Stimulated activated CD8-positive, alpha-beta memory T cell treated with anti-CD3 and anti-CD28 coated beads, Interleukin-7, amount 100 ng/mL, for 48 hours (primary cell): ENCODE results near the gene SCN2B.

ENCODE experiments used
- DNase-seq, 2 donors: peaks; one replicate each; pipeline ENCODE4 v3.0.0-alpha.2; 2020; ENCODE audit warnings: low read depth in 1 of 2; ENCODE audit errors: extremely low read depth in 1 of 2

SCN2B gene

DNA sequence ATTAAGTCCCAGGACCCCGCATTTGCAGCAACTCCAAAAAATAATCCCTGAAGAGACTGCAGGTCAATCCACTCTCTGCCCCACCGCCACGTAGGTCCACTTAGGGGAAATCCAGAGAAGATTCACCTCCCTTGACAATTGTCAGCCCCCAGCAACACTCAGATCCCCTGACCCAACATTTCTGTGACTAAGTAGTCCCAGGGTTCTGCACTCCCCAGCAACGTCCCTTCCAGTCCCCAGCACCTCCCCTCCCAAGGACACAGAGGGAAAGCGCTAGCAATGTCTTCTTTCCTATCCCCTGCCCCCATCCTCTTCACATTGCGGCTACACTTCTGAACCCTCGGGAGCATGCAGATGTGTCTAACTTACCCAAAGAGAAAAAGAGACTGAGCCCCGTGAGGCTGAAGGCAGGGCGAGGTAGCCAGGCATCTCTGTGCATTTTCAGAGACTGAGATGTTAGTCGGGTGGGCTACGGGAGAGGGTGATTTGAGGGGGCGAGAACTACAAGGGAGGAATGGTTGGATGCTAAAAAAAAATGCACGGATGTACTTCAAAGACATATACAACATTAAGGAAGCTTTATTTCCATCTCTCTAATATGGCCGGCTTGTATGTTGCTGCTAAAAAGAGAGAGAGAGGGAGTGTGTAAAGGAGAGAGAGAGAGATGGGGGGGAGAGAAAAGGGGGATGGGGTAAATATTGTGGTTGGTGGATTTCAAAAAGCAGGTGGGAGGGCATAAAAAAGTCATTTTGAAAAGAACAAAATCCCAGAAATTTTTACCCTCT lies at the start of gene SCN2B:
TSS of gene SCN2B (minus strand) at position 647 of the 785 bp plus-strand sequence. CDS start at position 439, 208 bp downstream.
- DNase-seq, result no peak

DNA sequence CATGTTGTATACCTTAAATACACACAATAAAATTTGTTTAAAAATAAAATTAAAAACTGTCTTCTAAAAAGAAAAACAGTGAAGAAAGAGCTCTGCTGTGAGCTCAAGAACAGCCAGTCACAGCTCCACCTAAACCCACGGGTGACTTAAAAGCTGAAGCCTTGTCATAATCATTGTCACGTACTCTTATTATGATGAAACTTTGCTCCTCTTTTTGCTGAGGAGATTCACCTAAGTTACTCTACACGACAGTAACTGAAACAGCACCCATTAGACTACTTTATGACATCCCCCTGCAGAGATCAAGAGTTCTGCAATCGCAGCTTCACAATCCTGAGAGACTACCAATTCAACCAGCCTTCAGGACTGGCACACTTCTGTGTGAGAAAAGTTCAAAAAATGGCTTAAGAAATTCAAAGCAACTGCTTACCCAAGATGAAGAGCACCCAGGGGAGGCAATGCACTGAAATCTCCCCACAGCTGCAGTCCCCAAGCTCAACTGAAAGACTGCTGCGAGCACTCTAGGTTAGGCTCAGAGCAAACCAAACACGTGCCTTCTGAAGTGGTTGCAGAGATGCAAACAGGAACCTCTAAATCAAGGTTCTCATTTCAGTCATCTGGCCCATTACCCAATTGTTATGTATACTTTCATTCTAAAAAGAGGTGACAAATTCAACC lies 48.2 kb upstream of the SCN2B start, which contains the start of gene JAML:
TSS of gene JAML (minus strand) at position 501 of the 678 bp plus-strand sequence. CDS start 10,145 bp downstream, outside the sequence.
- DNase-seq, result no peak

DNA sequence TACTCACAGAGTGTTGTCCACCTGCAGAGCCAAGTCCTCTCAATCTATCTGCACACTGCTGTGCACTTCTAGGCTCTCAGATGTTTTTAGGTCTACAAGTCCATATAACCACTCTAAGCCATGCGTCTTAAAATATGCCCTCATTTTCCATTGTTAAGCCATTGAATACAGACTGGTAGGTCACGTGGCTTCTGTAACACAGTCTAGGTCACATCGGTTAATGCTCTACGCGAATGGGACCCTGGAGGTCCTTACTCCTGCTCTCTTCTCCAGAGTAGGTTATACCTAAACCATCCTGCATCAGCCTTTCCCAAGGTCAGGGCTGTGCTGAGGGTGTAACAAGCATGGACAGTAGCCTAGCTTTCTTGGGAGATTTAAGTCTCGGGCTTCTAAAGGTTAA lies 47.6 kb upstream of the SCN2B start:
- no peak for DNase-seq

GRCh38 chr11:118223570-118223969 lies 47.1 kb upstream of the SCN2B start:
- no peak for DNase-seq

DNA sequence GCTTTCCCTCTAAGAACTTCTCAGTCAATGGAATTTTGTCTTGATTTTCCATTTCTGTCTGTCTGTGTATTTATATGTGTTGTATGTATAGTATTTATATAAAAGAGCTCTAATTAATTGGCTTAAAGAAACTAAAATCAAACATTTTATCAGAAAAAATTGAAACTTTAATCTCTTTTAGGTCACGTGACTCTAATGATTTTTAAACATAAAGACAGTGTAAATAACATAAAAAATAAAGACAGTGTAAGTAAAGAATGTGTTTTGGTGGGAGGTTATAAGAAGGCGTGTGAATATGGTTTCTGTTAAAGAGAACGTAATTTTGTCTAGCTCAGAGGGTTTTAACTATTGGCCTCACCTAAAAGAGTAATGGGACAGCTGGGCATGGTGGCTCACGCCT lies 46.0 kb upstream of the SCN2B start:
- no peak for DNase-seq

DNA sequence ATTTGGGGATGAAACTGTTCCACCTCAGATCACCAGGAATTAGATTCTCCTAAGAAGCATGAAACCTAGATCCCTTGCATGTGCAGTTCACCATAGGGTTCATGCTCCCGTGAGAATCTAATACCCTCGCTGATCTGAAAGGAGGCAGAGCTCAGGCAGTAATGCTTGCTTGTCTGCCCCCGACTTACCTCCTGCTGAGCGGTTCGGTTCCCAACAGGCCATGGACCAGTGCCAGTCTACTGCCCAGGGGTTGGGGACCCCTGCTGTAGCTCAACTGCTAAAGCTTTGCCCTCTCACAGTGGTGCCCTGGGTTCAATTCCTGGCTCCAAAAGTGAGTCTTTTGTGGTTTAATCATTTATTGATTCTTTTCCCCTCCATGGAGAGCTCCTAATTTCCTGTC lies 45.0 kb upstream of the SCN2B start:
- DNase-seq, result no peak

- DNase-seq, result no peak
Observed at GRCh38 chr11:118219732-118220131, 43.3 kb upstream of the SCN2B start.

DNA sequence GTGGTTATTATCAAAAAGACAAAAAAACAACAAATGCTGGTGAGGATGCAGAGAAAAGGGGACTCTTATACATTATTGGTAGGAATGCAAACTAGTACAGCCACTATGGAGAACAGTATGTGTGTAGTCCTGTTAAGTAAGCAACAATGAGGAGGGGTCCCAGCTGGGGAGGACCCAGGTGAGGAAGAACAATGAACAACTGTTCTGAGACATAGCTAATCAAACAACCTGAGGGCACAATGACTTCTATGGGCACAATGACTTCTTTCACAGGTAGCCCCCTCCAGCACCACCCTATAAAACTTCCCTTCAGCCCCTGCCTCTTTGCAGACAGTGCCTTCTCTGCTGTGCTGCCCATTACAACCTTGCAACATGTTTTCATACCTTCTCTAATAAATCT lies 42.8 kb upstream of the SCN2B start:
- no peak for DNase-seq

DNA sequence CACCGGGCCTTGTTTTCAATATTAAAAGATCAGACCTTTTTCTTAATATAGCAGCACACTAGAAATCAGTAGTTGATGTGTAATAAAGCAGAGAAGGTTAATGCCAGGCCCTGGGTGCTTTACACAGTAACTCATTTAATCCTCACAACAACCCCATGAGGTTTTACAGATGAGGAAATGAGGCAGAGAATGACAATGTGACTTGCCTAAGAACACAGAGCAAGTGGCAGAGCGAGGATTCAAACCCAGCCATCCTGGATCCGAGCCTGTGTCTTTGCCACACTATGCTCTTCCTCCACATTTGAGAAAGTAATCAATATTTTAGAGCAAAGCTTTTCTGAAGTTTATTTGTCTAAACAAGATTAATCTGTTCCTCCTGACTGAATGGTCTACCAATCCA lies 41.1 kb upstream of the SCN2B start:
- no peak for DNase-seq

DNA sequence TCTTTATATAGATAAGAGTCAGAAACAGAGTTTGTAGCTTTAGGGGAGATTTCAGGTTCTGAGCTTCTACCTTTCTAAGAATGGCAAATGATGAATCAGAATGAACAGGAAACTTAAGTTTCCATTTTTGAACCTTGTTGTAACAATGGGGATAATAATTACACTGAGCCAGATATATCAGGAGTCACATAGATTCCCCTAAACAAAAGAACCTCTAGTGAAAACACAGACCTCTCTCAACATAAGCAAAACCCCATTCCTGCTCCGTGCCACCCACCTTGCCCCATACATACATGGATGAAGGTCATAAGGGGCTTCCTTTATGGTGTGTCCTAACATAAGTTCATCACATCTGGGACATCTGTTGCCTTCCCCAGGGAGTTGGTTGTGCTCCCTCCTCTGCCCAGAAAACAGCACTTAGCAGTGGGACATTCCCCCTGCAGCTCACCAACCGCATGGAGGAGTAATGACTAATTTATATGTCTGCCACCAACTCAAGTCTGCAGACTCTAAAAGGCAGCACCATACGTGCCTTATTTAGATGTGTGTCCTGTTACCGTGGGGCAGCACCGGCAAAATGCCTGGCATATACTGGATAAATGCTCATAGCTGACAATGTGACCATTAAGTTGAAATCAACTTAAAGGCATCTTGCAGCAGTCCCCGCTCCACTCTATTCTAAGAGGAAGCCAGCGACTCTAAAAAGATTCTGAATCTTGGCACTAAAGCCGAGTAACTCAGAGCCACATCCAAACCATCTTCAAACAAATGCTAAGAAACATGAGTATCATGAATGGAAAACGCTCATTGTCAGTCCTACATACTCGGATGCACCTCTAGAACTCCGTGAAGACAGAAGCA lies 40.4 kb upstream of the SCN2B start:
- DNase-seq, result no peak

GRCh38 chr11:118215765-118216164 lies 39.3 kb upstream of the SCN2B start:
- no peak for DNase-seq

DNA sequence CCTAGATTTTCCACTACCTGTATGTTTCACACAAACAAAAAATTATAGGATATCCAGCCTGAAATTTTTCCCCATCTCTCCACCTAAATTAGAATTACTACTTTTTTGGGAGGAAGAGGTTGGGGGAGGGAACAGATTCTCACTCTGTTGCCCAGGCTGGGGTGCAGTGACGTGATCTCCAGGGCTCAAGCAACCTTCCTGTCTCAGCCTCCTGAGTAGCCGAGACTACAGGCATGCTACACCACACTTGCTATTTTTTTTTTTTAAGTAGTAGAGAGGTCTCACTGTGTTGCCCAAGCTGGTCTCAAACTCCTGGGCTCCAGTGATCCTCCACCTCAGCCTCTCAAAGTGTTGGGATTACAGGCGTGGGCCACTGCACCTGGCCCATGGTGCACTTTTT lies 38.8 kb upstream of the SCN2B start:
- DNase-seq, result no peak

DNA sequence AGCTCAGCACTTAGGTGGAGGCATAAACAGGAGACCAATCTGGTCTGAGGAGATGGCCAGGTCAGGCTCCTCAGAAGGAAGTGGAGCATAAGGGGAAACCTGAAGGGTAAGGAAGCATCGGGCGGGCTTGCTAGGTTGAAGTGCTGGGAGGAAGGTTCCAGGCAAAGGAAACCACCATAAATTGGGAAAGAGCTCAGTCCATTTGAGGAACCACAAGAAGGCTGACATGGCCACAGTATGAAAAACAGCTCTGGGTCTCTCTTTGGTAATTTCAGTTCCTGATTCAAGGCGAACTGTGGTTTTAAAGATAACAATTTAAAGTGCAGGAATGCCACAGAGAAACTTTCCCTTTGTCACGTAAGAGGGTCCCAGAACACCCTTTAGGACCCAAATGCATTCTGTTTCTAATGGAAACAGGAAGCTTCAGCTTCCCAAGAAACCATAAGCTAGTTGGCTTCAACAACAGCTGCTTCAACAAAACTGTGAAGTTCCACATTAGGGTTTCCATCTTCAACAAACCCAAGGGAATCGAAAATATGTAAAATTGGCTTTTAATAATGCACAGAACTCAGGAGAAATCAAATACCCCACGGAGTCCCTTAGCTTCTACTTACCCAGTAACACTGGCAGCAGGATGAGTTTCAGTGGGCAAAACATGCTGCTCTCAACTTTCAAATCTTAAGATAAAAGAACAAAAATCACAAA lies 37.9 kb upstream of the SCN2B start:
- no peak for DNase-seq

DNA sequence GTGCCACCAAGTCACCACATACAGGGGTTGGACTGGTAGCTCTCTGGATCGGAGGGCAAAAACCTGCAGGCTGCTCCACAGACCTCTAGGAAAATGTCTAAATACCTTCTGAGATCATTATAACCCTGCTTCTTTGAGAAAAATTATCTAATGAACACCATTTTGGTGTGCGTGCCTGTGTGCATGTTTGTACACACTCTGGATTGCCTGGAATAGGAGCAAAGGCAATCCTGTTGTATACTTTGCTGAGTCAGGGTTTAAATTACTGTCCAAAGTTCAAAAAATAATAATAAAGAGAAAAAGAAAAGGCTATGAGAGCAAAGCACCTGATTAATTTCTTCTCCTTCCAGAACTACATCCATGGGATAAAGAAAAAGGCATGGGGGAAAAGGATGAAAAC lies 37.3 kb upstream of the SCN2B start:
- DNase-seq, result no peak

- DNase-seq, result no peak
Observed at GRCh38 chr11:118213201-118213600, 36.8 kb upstream of the SCN2B start.

DNA sequence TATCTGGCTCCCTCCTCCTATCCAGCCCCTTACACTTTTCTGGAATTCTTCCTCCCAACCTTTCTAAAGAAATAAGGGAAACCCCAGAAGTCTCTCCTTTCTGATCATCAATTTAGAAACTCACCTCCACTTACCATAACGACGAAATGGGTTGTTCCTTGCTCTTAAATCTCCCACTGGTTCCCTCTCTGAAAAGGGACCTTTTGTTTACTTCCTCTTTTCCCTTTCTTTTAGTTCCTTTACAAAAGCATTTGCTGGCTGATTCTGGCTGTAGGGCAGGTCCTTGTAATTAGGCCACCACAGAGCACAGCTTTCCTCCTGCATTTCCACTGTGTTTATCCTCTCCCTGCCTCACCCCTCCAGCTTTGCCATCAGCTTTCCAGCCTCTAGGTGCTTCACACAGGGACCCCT lies 36.3 kb upstream of the SCN2B start:
- no peak for DNase-seq

DNA sequence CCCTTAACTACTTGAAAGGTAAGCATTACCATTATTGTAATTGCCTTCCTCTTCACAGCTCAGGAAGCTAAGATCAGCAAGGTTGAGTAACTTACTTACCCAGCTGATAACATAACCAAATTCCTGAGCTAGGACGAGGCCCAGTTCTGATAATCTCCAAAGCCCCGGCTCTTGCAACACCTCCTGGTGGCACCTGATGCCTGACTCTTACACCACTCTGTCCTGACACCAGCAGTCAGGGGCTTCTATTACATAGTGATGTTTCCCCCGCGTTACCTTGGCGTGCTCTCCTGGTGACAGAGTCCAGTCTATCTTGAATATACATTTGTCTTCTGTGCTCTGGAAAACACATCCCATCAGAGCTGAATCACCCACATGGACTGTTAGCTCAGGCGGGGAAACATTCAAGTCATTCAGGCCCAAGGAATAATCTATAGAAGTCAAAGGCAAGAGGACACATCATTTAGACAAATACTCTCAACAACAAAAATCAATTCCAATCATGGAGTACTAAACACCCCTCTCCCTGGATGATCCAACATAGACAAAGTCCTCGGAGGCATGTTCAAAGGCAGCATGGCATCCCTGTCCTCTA lies 35.8 kb upstream of the SCN2B start:
- DNase-seq, result no peak

GRCh38 chr11:118211006-118211405 lies 34.6 kb upstream of the SCN2B start:
- no peak for DNase-seq

DNA sequence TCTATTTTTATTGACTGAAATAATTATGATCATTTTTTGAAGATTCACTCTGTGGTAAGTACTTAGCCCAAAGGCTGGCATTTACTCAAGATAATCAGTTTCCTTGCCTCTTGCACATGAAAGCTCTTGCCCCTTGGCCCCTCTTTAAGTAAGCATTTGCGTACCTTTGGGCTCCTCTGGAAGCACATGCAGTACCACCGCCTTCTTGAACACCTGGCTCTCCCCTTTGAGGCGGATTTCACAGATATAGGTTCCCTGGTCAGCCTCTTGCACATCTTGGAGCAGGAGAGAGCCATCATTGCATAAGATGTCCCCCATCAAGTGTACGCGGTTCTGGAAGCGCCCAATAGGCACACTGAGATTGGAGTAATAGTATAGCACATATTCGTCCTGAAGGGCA lies 33.9 kb upstream of the SCN2B start:
- no peak for DNase-seq

GRCh38 chr11:118209033-118209432 lies 32.6 kb upstream of the SCN2B start:
- no peak for DNase-seq
